ENCODE data around the gene PTEN. TPM values are rescaled to one million over a fixed set of nuclear protein-coding genes. Genes with fewer than 3 reads are reported as not detected.

PTEN gene
- total and polyA plus RNA-seq, 2 experiments from 2014 or later = 20.8 to 64.0 TPM

GRCh38 chr10:87966459-87966858 lies 103.0 kb downstream of the PTEN start (continued):
- TF ChIP-seq REST (IDR thresholded peaks at IDR 0.05; ENCODE audit: unreplicated experiment) (no peak), ETS1 (IDR thresholded peaks at IDR 0.05) (no peak), NANOG (IDR thresholded peaks at IDR 0.05; ENCODE audit: borderline replicate concordance) (no peak)

- H2AFZ ChIP-seq = no peak overlapping the region
- ATAC-seq = peak; percentile 83
- peaks cover 81% of the 10 kb centered on the region for H3K4me1 Mint-ChIP-seq
Observed at GRCh38 chr10:87973635-87974034, 110.2 kb downstream of the PTEN start.

More at GRCh38 chr10:87973635-87974034, 110.2 kb downstream of the PTEN start:
- no peaks in the 10 kb centered on the region for H3K27me3 ChIP-seq (ENCODE audit: insufficient read depth)
- 0 out of 3 replicates have a peak, but pooled peaks cover 3% of the 10 kb centered on the region for H3K36me3 Mint-ChIP-seq (ENCODE audit: low read depth)
- peak; percentile 78 for DNase-seq (ENCODE audit: low spot score)
- no peaks in the 10 kb centered on the region for H3K36me3 ChIP-seq (ENCODE audit: insufficient read depth)
- H3K9me2 ChIP-seq (ENCODE audit: insufficient read depth) = no peaks in the 10 kb centered on the region
- H3K9me3 Mint-ChIP-seq = no peaks in the 10 kb centered on the region
- peak overlapping the region; percentile 97 for H3K27ac Mint-ChIP-seq
- TF ChIP-seq NANOG (IDR thresholded peaks at IDR 0.05; ENCODE audit: borderline replicate concordance) (peak; percentile 94; the same call in 1 of the 2 replicates), CTCF (conservative IDR thresholded peaks at IDR 0.05; ENCODE audit: low read depth in 2 of 2) (no peak), STAT1 (IDR thresholded peaks at IDR 0.05; ENCODE audit: unreplicated experiment) (no peak)
- peak overlapping the region; percentile 56; the same call in 2 of the 3 replicates for H3K4me3 Mint-ChIP-seq
- H3K79me2 ChIP-seq (replicated peaks; ENCODE audit: insufficient read depth) = no peaks in the 10 kb centered on the region
- H4K20me1 ChIP-seq (replicated peaks; ENCODE audit: insufficient read depth) = no peaks in the 10 kb centered on the region
- H3K4me3 ChIP-seq = peak overlapping the region; percentile 5; the same call in 1 of the 2 replicates
- no peaks in the 10 kb centered on the region for H3F3A ChIP-seq (replicated peaks; ENCODE audit: low read depth)
- peaks cover 56% of the 10 kb centered on the region for H3K4me1 ChIP-seq (ENCODE audit: insufficient read depth)
- peak overlapping the region; percentile 21 for H3K4me2 ChIP-seq
- H3K27ac ChIP-seq (ENCODE audit: low read depth) = peak overlapping the region; percentile 88
- H3K27me3 Mint-ChIP-seq (ENCODE audit: insufficient read depth, low read depth, poor library complexity) = peaks cover 3% of the 10 kb centered on the region

All from GM23338 (cell line).